ENCODE results near the gene RIPOR3. TPM values are rescaled to one million over a fixed set of nuclear protein-coding genes. Genes with fewer than 3 reads are reported as not detected.

RIPOR3 gene
- total and polyA plus RNA-seq, 9 of the 15 experiments (the other 6 are each of a cell fraction or from before 2014, with no cell fraction given), result 3.3 to 62.7 (median 21.4) TPM

GRCh38 chr20:50691573-50692551 is 520 bp upstream of the RIPOR3 start (continued):
- TF ChIP-seq RBM15 (IDR thresholded peaks at IDR 0.05; ENCODE audit: insufficient read depth, low read length) (no peak), DACH1 (IDR thresholded peaks at IDR 0.05; ENCODE audit: partially characterized antibody) (no peak), ZBTB5 (IDR thresholded peaks at IDR 0.05) (no peak), THRA (IDR thresholded peaks at IDR 0.05) (no peak), BRF2 (IDR thresholded peaks at IDR 0.05; ENCODE audit: borderline replicate concordance, insufficient read depth, insufficient read length) (no peak), ZNF764 (CRISPR knock-in tag; IDR thresholded peaks at IDR 0.05; ENCODE audit: low read depth) (no peak), TEAD2 (tag; IDR thresholded peaks at IDR 0.05) (no peak), CGGBP1 (CRISPR knock-in tag; IDR thresholded peaks at IDR 0.05) (no peak), HDAC8 (tag; IDR thresholded peaks at IDR 0.05) (no peak), YBX1 (IDR thresholded peaks at IDR 0.05) (0 out of 2 replicates have a peak, but pooled peaks have one; percentile 9)

Data from K562 (cell line).